GM18517 (cell line): ENCODE results near the gene DNAJC6.
"Not testable (repeated sequence)": the region's sequence is repeated elsewhere in the genome, so short reads cannot be mapped to it uniquely, and the experiment has no call there.

Source experiments
- ATAC-seq: cut with Tn5 transposase; IDR thresholded peaks from one replicate; pipeline ENCODE4 v1.9.1; 2021; ENCODE audit warnings: mild to moderate bottlenecking, moderate library complexity; ENCODE audit not compliant: unreplicated experiment

The DNAJC6 gene

GRCh38 chr1:65425006-65425405, 115.7 kb downstream of the DNAJC6 start:
- no peak for ATAC-seq

GRCh38 chr1:65425697-65426096, 116.4 kb downstream of the DNAJC6 start:
- no peak for ATAC-seq

- ATAC-seq: no peak
Measured at GRCh38 chr1:65429078-65429477, 119.7 kb downstream of the DNAJC6 start.

GRCh38 chr1:65429806-65430205, 120.5 kb downstream of the DNAJC6 start:
- no peak for ATAC-seq

GRCh38 chr1:65431111-65431705, 121.9 kb downstream of the DNAJC6 start:
- ATAC-seq: peak; percentile 51

GRCh38 chr1:65432918-65433317, 123.6 kb downstream of the DNAJC6 start:
- ATAC-seq: no peak

- ATAC-seq: no peak
Measured at GRCh38 chr1:65434255-65434654, 124.9 kb downstream of the DNAJC6 start.

- ATAC-seq: no peak
Measured at GRCh38 chr1:65434760-65435159, 125.4 kb downstream of the DNAJC6 start.

GRCh38 chr1:65435987-65436386, 126.6 kb downstream of the DNAJC6 start:
- ATAC-seq: no peak

GRCh38 chr1:65437616-65438015, 128.3 kb downstream of the DNAJC6 start:
- ATAC-seq: no peak

GRCh38 chr1:65440322-65440900, 131.1 kb downstream of the DNAJC6 start:
- ATAC-seq: no peak

- no peak for ATAC-seq
Measured at GRCh38 chr1:65440915-65441314, 131.6 kb downstream of the DNAJC6 start.

- ATAC-seq: no peak
Measured at GRCh38 chr1:65441464-65441863, 132.1 kb downstream of the DNAJC6 start.

- no peak for ATAC-seq
Measured at GRCh38 chr1:65442442-65442841, 133.1 kb downstream of the DNAJC6 start.

- no peak for ATAC-seq
Measured at GRCh38 chr1:65443647-65444046, 134.3 kb downstream of the DNAJC6 start.

- no peak for ATAC-seq
Measured at GRCh38 chr1:65444128-65444640, 134.8 kb downstream of the DNAJC6 start.

- no peak for ATAC-seq
Measured at GRCh38 chr1:65445837-65446236, 136.5 kb downstream of the DNAJC6 start.

- ATAC-seq: no peak
Measured at GRCh38 chr1:65449214-65449823, 140.0 kb downstream of the DNAJC6 start.

GRCh38 chr1:65455678-65456077, 146.3 kb downstream of the DNAJC6 start:
- not testable (repeated sequence) for ATAC-seq

- no peak for ATAC-seq
Measured at GRCh38 chr1:65456481-65456880, 147.1 kb downstream of the DNAJC6 start.

- no peak for ATAC-seq
Measured at GRCh38 chr1:65457868-65458267, 148.5 kb downstream of the DNAJC6 start.

GRCh38 chr1:65458730-65459396, 149.5 kb downstream of the DNAJC6 start:
- peak; percentile 16 for ATAC-seq
